Prostate gland (tissue), 2 donors: ENCODE results near the gene KRT71.
"Not testable (repeated sequence)": the region's sequence is repeated elsewhere in the genome, so short reads cannot be mapped to it uniquely, and the experiment has no call there.

Source experiments
- CTCF ChIP-seq, 4 experiments: fragments of 200-600 bp in 2 of 4; fragments of 450-650 bp in 2 of 4; sonication (generic) in 2 of 4; IDR thresholded peaks; 1 replicate in 3 of 4; 2 replicates in 1 of 4; pipeline ENCODE4 v1.5.1; 2016 to 2019; ENCODE audit warnings: antibody characterized with exemption in 4 of 4, mild to moderate bottlenecking in 2 of 4, moderate library complexity in 2 of 4
- POLR2A ChIP-seq: fragments of 450-650 bp; IDR thresholded peaks from one replicate; pipeline ENCODE4 v1.6.1; 2016; ENCODE audit warnings: antibody characterized with exemption, mild to moderate bottlenecking
- POLR2AphosphoS5 ChIP-seq: sonication (generic); formaldehyde crosslinking; IDR thresholded peaks from one replicate; pipeline ENCODE4 v1.6.1; 2017; ENCODE audit warnings: antibody characterized with exemption

GRCh38 chr12:52594237-52594636, 41.3 kb upstream of the KRT71 start:
- not testable (repeated sequence) for TF ChIP-seq CTCF (IDR thresholded peaks at IDR 0.05); POLR2A; POLR2AphosphoS5
